Measurements from ENCODE around the gene OLFML3.

OLFML3 gene

GRCh38 chr1:113984710-113985109, 5.4 kb downstream of the OLFML3 start:
- no peak for TF ChIP-seq CTCF (IDR thresholded peaks at IDR 0.05; ENCODE audit: extremely low read depth, insufficient read depth, missing control alignments)
- DNase-seq (ENCODE audit: low spot score), result no peak
- in situ Hi-C loops (cut with MboI; ENCODE audit: low pct_unique_long_range_greater_than_20kb, low sequenced_read_pairs, unreplicated experiment), result loop anchor here (10.0 kb wide), 1 partner anchor 290 kb away; no protein-coding TSS in a partner anchor

GRCh38 chr1:113986802-113987201, 7.5 kb downstream of the OLFML3 start:
- DNase-seq (ENCODE audit: low spot score), result no peak
- in situ Hi-C loops (cut with MboI; ENCODE audit: low pct_unique_long_range_greater_than_20kb, low sequenced_read_pairs, unreplicated experiment), result loop anchor here (10.0 kb wide), 1 partner anchor 288 kb away; no protein-coding TSS in a partner anchor
- no peak for TF ChIP-seq CTCF (IDR thresholded peaks at IDR 0.05; ENCODE audit: extremely low read depth, insufficient read depth, missing control alignments)

GRCh38 chr1:113987259-113987658, 8.0 kb downstream of the OLFML3 start:
- DNase-seq (ENCODE audit: low spot score), result no peak
- no peak for TF ChIP-seq CTCF (IDR thresholded peaks at IDR 0.05; ENCODE audit: extremely low read depth, insufficient read depth, missing control alignments)
- in situ Hi-C loops (cut with MboI; ENCODE audit: low pct_unique_long_range_greater_than_20kb, low sequenced_read_pairs, unreplicated experiment), result loop anchor here (10.0 kb wide), 1 partner anchor 288 kb away; no protein-coding TSS in a partner anchor

- TF ChIP-seq CTCF (IDR thresholded peaks at IDR 0.05; ENCODE audit: extremely low read depth, insufficient read depth, missing control alignments), result no peak
- in situ Hi-C loops (cut with MboI; ENCODE audit: low pct_unique_long_range_greater_than_20kb, low sequenced_read_pairs, unreplicated experiment), result no loop called here
- no peak for DNase-seq (ENCODE audit: low spot score)
Measured at GRCh38 chr1:113990530-113990929, 11.3 kb downstream of the OLFML3 start.

GRCh38 chr1:113990961-113991360, 11.7 kb downstream of the OLFML3 start:
- no peak for TF ChIP-seq CTCF (IDR thresholded peaks at IDR 0.05; ENCODE audit: extremely low read depth, insufficient read depth, missing control alignments)
- in situ Hi-C loops (cut with MboI; ENCODE audit: low pct_unique_long_range_greater_than_20kb, low sequenced_read_pairs, unreplicated experiment), result no loop called here
- no peak for DNase-seq (ENCODE audit: low spot score)

GRCh38 chr1:113991467-113991997, 12.3 kb downstream of the OLFML3 start:
- TF ChIP-seq CTCF (IDR thresholded peaks at IDR 0.05; ENCODE audit: extremely low read depth, insufficient read depth, missing control alignments), result no peak
- DNase-seq (ENCODE audit: low spot score), result no peak
- in situ Hi-C loops (cut with MboI; ENCODE audit: low pct_unique_long_range_greater_than_20kb, low sequenced_read_pairs, unreplicated experiment), result no loop called here
